Measurements from ENCODE around the gene NCOA5.

DNA sequence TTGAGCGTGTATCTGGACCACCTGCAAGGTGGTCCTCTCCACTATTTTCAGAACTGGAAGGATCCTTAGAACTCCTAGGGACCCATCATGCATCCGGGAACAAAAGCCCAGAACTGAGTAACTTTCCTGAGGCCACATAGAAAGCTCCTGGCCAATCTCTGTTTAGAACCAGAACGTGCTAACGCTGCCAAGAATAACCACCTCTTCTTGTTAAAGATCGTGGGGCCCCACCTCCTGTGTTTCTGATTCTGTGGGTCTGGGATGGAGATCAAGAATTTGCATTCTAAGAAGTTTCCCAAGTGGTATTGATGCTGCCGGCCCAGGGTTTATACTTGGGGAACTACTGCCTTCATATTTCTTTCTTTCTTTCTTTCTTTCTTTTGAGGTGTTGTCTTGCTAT, 41.6 kb upstream of the NCOA5 start:
- TF ChIP-seq, protein P1, sequence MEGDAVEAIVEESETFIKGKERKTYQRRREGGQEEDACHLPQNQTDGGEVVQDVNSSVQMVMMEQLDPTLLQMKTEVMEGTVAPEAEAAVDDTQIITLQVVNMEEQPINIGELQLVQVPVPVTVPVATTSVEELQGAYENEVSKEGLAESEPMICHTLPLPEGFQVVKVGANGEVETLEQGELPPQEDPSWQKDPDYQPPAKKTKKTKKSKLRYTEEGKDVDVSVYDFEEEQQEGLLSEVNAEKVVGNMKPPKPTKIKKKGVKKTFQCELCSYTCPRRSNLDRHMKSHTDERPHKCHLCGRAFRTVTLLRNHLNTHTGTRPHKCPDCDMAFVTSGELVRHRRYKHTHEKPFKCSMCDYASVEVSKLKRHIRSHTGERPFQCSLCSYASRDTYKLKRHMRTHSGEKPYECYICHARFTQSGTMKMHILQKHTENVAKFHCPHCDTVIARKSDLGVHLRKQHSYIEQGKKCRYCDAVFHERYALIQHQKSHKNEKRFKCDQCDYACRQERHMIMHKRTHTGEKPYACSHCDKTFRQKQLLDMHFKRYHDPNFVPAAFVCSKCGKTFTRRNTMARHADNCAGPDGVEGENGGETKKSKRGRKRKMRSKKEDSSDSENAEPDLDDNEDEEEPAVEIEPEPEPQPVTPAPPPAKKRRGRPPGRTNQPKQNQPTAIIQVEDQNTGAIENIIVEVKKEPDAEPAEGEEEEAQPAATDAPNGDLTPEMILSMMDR (IDR thresholded peaks at IDR 0.05), result no peak
- TF ChIP-seq POLR2A (IDR thresholded peaks at IDR 0.05), result no peak
